DOHH2 (cell line): ENCODE results near the gene MAGOHB.
A peak's percentile ranks its signal among the peaks of the same experiment; 100 is the strongest.

Source experiments
- EZH2phosphoT487 ChIP-seq: fragments of 200-600 bp; sonication (generic); IDR thresholded peaks from 2 replicates; pipeline ENCODE4 v1.6.1; 2017; ENCODE audit warnings: borderline replicate concordance, mild to moderate bottlenecking, antibody characterized with exemption, low read length, moderate library complexity, mixed read lengths
- TF ChIP-seq, protein P1 (sequence below): fragments of 200-600 bp; sonication (generic); IDR thresholded peaks from one replicate; pipeline ENCODE4 v1.5.1; 2014; ENCODE audit warnings: antibody characterized with exemption, mild to moderate bottlenecking, low read depth, low read length; ENCODE audit not compliant: poor library complexity, severe bottlenecking

DNA sequence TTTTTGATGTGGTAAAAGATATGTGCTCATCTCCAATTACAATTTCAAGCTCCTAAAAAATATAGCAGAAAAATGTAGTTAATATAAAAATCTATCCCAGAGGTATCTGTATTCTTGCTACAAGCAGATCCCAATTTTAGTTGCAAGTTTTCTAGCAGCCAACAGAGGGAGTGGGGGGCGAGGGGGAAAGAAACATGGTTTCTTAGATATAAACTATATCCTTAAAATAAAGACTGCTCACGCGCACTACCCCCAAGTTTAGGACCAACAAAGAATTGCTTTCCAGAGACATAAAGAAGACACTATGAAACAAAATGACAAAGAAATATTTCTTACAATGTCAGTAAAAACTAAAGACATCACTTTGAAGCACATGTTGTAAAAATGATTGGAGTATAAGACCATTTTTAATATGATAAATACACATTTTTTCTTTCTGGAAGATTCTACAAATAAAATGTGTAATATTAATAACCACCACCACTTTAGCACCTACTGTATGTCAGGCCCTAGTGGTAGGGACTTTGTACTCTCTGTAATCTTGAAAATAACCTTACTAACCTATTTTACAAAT, 5.4 kb downstream of the MAGOHB start:
- TF ChIP-seq, protein P1, sequence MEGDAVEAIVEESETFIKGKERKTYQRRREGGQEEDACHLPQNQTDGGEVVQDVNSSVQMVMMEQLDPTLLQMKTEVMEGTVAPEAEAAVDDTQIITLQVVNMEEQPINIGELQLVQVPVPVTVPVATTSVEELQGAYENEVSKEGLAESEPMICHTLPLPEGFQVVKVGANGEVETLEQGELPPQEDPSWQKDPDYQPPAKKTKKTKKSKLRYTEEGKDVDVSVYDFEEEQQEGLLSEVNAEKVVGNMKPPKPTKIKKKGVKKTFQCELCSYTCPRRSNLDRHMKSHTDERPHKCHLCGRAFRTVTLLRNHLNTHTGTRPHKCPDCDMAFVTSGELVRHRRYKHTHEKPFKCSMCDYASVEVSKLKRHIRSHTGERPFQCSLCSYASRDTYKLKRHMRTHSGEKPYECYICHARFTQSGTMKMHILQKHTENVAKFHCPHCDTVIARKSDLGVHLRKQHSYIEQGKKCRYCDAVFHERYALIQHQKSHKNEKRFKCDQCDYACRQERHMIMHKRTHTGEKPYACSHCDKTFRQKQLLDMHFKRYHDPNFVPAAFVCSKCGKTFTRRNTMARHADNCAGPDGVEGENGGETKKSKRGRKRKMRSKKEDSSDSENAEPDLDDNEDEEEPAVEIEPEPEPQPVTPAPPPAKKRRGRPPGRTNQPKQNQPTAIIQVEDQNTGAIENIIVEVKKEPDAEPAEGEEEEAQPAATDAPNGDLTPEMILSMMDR, result peak; percentile 23
- TF ChIP-seq EZH2phosphoT487, result no peak
